Rectal smooth muscle tissue (tissue), 1 donor: ENCODE measurements around the gene ALDH18A1.

ENCODE experiments used
- H3K27ac ChIP-seq: one replicate; pipeline ENCODE4 v1.7.0; 2013; ENCODE audit warnings: low read depth, low read length, inconsistent platforms
- H3K27me3 ChIP-seq: one replicate; pipeline ENCODE4 v1.7.0; 2013; ENCODE audit warnings: low read length; ENCODE audit not compliant: control insufficient read depth, insufficient read depth
- H3K36me3 ChIP-seq: one replicate; pipeline ENCODE4 v1.7.0; 2013; ENCODE audit warnings: low read length; ENCODE audit not compliant: control insufficient read depth, insufficient read depth
- H3K4me1 ChIP-seq: one replicate; pipeline ENCODE4 v1.7.0; 2013; ENCODE audit warnings: low read length; ENCODE audit not compliant: control insufficient read depth, insufficient read depth
- H3K4me3 ChIP-seq: one replicate; pipeline ENCODE4 v1.7.0; 2013; ENCODE audit warnings: low read length
- H3K9ac ChIP-seq: one replicate; pipeline ENCODE4 v1.7.0; 2013; ENCODE audit warnings: low read length

Gene ALDH18A1

GRCh38 chr10:95571390-95571789 is 85.1 kb downstream of the ALDH18A1 start:
- Histone ChIP-seq H3K9ac (no peak overlapping the region), H3K4me1 (peaks cover 7% of the 10 kb centered on the region), H3K36me3 (no peaks in the 10 kb centered on the region), H3K27ac (no peak overlapping the region), H3K4me3 (no peak overlapping the region), H3K27me3 (no peaks in the 10 kb centered on the region)

DNA sequence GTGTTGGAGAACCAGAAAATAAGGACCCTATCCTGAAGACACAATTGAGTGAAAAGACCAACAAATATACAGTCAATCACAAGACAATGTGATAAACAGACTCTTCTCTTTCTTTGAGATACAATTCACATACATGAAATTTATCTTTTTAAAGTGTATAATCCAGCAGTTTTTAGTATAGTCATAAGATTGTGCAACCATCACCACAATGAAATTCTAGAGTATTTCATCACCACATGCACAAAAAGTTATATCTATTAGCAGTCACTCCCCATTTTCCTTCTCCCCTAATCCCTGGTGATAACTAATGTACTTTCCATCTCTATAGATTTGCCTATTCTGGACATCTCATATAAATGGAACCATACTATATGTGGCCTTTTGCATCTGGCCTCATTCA is 87.1 kb downstream of the ALDH18A1 start:
- H3K27ac ChIP-seq, result no peak overlapping the region
- no peak overlapping the region for H3K4me3 ChIP-seq
- no peaks in the 10 kb centered on the region for H3K36me3 ChIP-seq
- H3K27me3 ChIP-seq, result no peaks in the 10 kb centered on the region
- peaks cover 15% of the 10 kb centered on the region for H3K4me1 ChIP-seq
- no peak overlapping the region for H3K9ac ChIP-seq

- H3K4me3 ChIP-seq, result no peak overlapping the region
- no peaks in the 10 kb centered on the region for H3K36me3 ChIP-seq
- no peaks in the 10 kb centered on the region for H3K27me3 ChIP-seq
- no peak overlapping the region for H3K9ac ChIP-seq
- H3K4me1 ChIP-seq, result peaks cover 15% of the 10 kb centered on the region
- H3K27ac ChIP-seq, result peak overlapping the region; percentile 51
Measured at GRCh38 chr10:95567903-95568630, 88.4 kb downstream of the ALDH18A1 start.

DNA sequence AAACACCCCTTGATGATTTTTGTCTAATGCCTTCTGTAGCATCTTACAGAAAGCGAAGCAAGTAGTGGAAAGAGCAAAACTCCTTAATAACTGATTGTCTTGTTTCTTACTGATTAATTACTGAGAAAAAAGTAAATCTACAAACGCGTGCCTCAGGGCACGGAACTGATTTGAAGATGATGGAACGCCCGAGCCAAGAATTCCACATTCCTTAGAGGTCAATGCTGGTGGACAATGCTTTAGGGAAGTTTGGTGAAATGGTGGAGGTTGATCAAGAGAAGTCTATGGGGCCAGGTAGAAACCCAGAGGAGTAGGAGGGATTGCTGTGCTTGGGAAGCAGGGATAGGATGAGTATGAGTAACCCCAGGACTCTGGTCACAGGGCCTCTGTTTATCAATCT is 90.4 kb downstream of the ALDH18A1 start:
- peak overlapping the region; percentile 83 for H3K27ac ChIP-seq
- no peaks in the 10 kb centered on the region for H3K36me3 ChIP-seq
- H3K27me3 ChIP-seq, result no peaks in the 10 kb centered on the region
- no peak overlapping the region for H3K9ac ChIP-seq
- no peak overlapping the region for H3K4me3 ChIP-seq
- peaks cover 15% of the 10 kb centered on the region for H3K4me1 ChIP-seq

GRCh38 chr10:95565336-95565735 is 91.2 kb downstream of the ALDH18A1 start:
- Histone ChIP-seq H3K4me3 (no peak overlapping the region), H3K27ac (peak overlapping the region; percentile 83), H3K27me3 (no peaks in the 10 kb centered on the region), H3K9ac (no peak overlapping the region), H3K4me1 (peaks cover 15% of the 10 kb centered on the region), H3K36me3 (no peaks in the 10 kb centered on the region)

DNA sequence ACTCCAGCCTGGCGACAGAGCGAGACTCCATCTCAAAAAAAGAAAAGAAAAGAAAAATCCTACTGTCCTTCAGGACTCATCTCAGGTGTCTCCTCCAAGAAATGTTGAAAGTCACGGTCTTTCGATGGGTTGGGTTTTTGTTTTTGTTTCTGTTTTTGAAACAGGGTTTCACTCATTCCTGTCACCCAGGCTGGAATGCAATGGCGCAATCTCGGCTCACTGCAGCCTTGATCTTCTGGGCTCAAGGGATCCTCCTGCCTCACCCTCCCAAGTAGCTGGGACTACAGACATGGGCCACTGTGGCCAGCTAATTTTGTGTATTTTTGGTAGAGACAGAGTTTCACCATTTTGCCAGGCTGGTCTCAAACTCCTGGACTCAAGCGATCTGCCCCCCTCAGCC is 92.2 kb downstream of the ALDH18A1 start:
- Histone ChIP-seq H3K27ac (no peak overlapping the region), H3K4me3 (no peak overlapping the region), H3K9ac (no peak overlapping the region), H3K27me3 (no peaks in the 10 kb centered on the region), H3K4me1 (peaks cover 15% of the 10 kb centered on the region), H3K36me3 (no peaks in the 10 kb centered on the region)

GRCh38 chr10:95562341-95562965 is 94.1 kb downstream of the ALDH18A1 start:
- Histone ChIP-seq H3K9ac (no peak overlapping the region), H3K27me3 (no peaks in the 10 kb centered on the region), H3K36me3 (no peaks in the 10 kb centered on the region), H3K4me3 (no peak overlapping the region), H3K4me1 (peaks cover 13% of the 10 kb centered on the region), H3K27ac (peak overlapping the region; percentile 82)

DNA sequence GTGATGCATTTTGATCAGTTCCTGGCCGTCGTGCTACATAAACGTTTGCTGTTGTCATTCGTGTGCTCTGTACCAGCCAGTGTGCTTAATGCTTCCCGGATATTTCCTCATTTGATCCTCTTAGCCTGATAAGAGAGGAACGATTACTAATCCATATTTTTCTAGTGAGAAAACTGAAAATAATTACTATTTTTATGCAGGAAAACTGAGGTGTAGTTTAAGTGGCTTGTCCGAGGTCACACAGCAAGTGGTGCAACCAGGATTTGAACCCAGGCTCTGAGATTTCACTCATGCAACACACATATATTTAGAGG is 94.7 kb downstream of the ALDH18A1 start:
- Histone ChIP-seq H3K4me1 (peaks cover 13% of the 10 kb centered on the region), H3K9ac (peak overlapping the region; percentile 36)

DNA sequence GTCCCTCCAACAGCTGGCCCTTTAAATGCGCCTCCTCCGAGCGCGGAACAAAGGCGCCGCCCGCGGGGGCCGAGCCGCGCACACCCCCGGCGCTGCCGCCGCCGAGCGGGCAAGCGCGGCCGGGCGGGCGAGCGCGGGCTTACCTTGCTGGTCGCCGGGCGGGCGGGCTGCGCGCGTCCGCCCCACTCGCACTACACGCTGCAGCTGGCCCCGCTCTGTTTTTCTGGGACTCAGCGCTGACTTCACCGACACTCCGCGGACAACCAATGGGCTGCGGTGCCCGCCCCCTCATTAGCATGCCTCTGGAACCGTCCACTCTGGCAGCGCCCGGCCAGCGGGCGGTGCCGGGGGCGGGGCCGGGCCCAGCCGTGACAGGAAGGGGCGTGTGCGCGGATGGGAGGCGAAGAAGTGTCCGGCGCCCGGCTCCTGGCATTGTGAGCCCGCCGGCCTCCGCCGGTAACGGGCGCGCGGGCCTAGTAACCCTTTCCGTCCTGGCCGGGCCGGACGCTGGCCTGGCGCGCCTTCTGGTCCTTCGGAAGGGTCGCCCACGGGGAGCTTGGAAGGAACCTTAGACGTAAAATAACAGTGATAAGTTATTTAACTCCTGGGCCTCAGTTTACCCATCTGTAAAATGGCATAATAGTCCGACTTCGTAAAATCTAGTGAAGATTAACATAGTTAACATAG is 95.2 kb downstream of the ALDH18A1 start, which contains the start of gene SORBS1:
TSS of gene SORBS1 (minus strand) at position 195 of the 687 bp plus-strand sequence. CDS start 120,236 bp downstream, outside the sequence.
- Histone ChIP-seq H3K4me3 (peak within 1 kb of the TSS; percentile 85), H3K9ac (peak within 1 kb of the TSS; percentile 89), H3K36me3 (no peaks in the 10 kb centered on the region), H3K4me1 (peaks cover 13% of the 10 kb centered on the region), H3K27ac (peak within 1 kb of the TSS; percentile 95), H3K27me3 (no peaks in the 10 kb centered on the region)

More for the DNA sequence above, 94.7 kb downstream of the ALDH18A1 start:
- Histone ChIP-seq H3K36me3 (no peaks in the 10 kb centered on the region), H3K4me3 (peak overlapping the region; percentile 63), H3K27me3 (no peaks in the 10 kb centered on the region), H3K27ac (peak overlapping the region; percentile 82)

DNA sequence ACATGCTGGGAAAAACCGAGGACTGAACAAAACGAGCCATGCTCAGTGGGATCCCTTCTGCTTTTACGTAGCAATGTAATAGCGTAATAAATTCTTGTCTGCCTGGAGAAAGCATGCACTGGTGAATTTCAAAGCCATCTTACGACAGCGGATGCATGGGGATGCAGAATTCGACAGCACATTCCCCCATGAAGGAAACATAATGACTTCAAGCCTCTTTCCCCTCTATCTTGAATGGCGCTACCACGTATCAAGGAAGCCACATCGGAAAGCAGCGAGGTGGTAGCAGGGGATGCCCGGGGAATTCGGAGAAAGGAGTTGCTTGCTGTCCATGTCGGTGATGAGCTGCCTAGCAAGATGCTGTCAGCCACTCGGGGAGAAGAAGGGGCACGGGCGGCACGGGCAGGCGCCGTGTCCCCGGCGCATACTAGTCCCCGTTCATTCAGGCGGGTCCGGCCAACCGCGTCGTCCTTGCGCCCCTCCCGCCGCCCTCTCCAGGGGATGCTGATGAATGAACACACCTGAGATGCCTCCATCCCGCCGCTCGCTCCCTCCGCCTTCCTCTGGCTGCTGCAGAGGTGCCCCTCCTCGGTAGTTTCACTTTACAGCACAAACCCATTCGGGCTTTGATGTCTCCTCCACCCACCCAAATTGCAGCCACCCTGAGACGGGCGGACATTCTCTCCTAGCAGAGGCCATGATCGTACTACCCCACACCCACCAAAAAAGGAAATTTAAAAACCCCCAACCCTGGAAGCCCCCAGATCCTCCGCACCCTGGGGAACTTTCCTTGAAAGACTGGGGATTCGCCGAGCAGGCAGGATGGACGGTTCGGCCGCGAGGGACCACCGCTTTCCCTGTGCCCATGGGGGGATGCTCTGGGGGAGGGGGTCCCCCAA is 96.0 kb downstream of the ALDH18A1 start:
- peak overlapping the region; percentile 85 for H3K4me3 ChIP-seq
- peak overlapping the region; percentile 95 for H3K27ac ChIP-seq
- H3K4me1 ChIP-seq, result peaks cover 12% of the 10 kb centered on the region
- no peaks in the 10 kb centered on the region for H3K27me3 ChIP-seq
- peak overlapping the region; percentile 89 for H3K9ac ChIP-seq
- H3K36me3 ChIP-seq, result no peaks in the 10 kb centered on the region

GRCh38 chr10:95559896-95560277 is 96.6 kb downstream of the ALDH18A1 start:
- no peaks in the 10 kb centered on the region for H3K36me3 ChIP-seq
- H3K4me1 ChIP-seq, result peaks cover 15% of the 10 kb centered on the region
- H3K27me3 ChIP-seq, result no peaks in the 10 kb centered on the region
- peak overlapping the region; percentile 89 for H3K9ac ChIP-seq
- peak overlapping the region; percentile 95 for H3K27ac ChIP-seq
- H3K4me3 ChIP-seq, result peak overlapping the region; percentile 85

- Histone ChIP-seq H3K4me1 (peaks cover 15% of the 10 kb centered on the region), H3K4me3 (peak overlapping the region; percentile 85), H3K27me3 (no peaks in the 10 kb centered on the region), H3K27ac (peak overlapping the region; percentile 95), H3K9ac (peak overlapping the region; percentile 7), H3K36me3 (no peaks in the 10 kb centered on the region)
Measured at GRCh38 chr10:95559471-95559870, 97.0 kb downstream of the ALDH18A1 start.
